SK-N-MC (cell line): ENCODE results near the gene DHX32.
A peak's percentile ranks its signal among the peaks of the same experiment; 100 is the strongest.

Source experiments
- DNase-seq: peaks from one replicate; pipeline ENCODE4 v3.0.0-alpha.2; 2011; ENCODE audit warnings: low read depth, low spot score
- H3K27ac ChIP-seq: fragments of 200-600 bp; sonication (generic); 2 replicates; pipeline ENCODE4 v1.5.1; 2016; ENCODE audit warnings: mixed run types
- H3K36me3 ChIP-seq: fragments of 200-600 bp; sonication (generic); 2 replicates; pipeline ENCODE4 v1.6.1; 2017; ENCODE audit warnings: antibody characterized with exemption, low read length, mixed read lengths; ENCODE audit not compliant: insufficient read depth
- H3K4me3 ChIP-seq: fragments of 200-600 bp; sonication (generic); 2 replicates; pipeline ENCODE4 v1.5.1; 2016
- H3K9ac ChIP-seq: fragments of 200-600 bp; sonication (generic); 2 replicates; pipeline ENCODE4 v1.8.0; 2017; ENCODE audit warnings: mixed run types, mixed read lengths; ENCODE audit not compliant: insufficient read length
- H3K9me3 ChIP-seq: fragments of 200-600 bp; sonication (generic); 2 replicates; pipeline ENCODE4 v1.6.1; 2017; ENCODE audit warnings: low read depth, mild to moderate bottlenecking, antibody characterized with exemption, low read length, moderate library complexity, mixed read lengths
- EZH2 ChIP-seq: fragments of 200-600 bp; sonication (generic); IDR thresholded peaks from one replicate; pipeline ENCODE4 v1.6.1; 2017; ENCODE audit warnings: antibody characterized with exemption
- FOXP2 ChIP-seq: optimal IDR thresholded peaks from 2 replicates; pipeline ENCODE3; 2011; ENCODE audit warnings: mild to moderate bottlenecking, moderate library complexity; ENCODE audit not compliant: insufficient read depth; ENCODE audit errors: extremely low read length, control extremely low read depth
- POLR2AphosphoS5 ChIP-seq: IDR thresholded peaks from 2 replicates; pipeline ENCODE4 v1.6.1; 2012; ENCODE audit warnings: mild to moderate bottlenecking, low read depth, low read length, borderline replicate concordance

Gene DHX32

GRCh38 chr10:125822878-125823662 is 58.0 kb downstream of the DHX32 start, which contains the start of the genes BCCIP and UROS:
TSS of gene BCCIP (plus strand) at chr10:125823546. CDS start at chr10:125823558, 12 bp downstream.
TSS of gene UROS (minus strand) at chr10:125823258. CDS start at chr10:125816499, 6,759 bp downstream.
- TF ChIP-seq EZH2 (no peak), FOXP2 (no peak), POLR2AphosphoS5 (peak; percentile 80; the same call in 1 of the 2 replicates)
- H3K36me3 ChIP-seq: peaks cover 22% of the 10 kb centered on the region

DNA sequence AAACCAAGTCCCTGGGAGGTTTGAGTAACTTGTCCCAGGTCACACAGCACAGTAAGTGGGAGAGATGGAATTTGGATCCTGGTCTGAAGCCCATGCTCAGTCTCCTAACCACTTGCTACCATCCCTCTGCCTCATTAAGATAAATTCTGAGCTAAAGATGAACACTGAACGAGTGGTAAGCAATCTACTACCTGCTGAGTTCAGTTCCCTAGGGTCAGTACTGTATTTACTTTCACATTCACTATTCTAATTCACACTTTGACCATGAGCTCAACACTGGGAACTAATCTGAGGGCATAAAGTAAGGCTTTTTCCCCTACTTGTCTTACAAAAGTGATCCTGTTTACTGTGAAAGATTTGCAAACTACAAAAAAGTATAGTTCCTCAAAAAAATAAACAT is 60.4 kb downstream of the DHX32 start:
- DNase-seq: no peak
- Histone ChIP-seq H3K9me3 (no peaks in the 10 kb centered on the region), H3K9ac (no peak overlapping the region), H3K4me3 (no peak overlapping the region), H3K27ac (no peak overlapping the region), H3K36me3 (peaks cover 4% of the 10 kb centered on the region; the same call in 1 of the 2 replicates)
- TF ChIP-seq POLR2AphosphoS5: no peak
- TF ChIP-seq FOXP2: no peak
- TF ChIP-seq EZH2: no peak

More at GRCh38 chr10:125822878-125823662, 58.0 kb downstream of the DHX32 start, which contains the start of the genes BCCIP and UROS:
- Histone ChIP-seq H3K9me3 (no peaks in the 10 kb centered on the region), H3K4me3 (peak within 1 kb of the TSS; percentile 89), H3K27ac (peak within 1 kb of the TSS; percentile 89), H3K9ac (peak within 1 kb of the TSS; percentile 91)
- peak; percentile 50 for DNase-seq

GRCh38 chr10:125817337-125817946 is 63.6 kb downstream of the DHX32 start:
- H3K9ac ChIP-seq: no peak overlapping the region
- DNase-seq: no peak
- H3K27ac ChIP-seq: no peak overlapping the region
- no peak overlapping the region for H3K4me3 ChIP-seq
- no peaks in the 10 kb centered on the region for H3K9me3 ChIP-seq
- no peaks in the 10 kb centered on the region for H3K36me3 ChIP-seq
- TF ChIP-seq POLR2AphosphoS5: no peak
- no peak for TF ChIP-seq FOXP2
- TF ChIP-seq EZH2: no peak

DNA sequence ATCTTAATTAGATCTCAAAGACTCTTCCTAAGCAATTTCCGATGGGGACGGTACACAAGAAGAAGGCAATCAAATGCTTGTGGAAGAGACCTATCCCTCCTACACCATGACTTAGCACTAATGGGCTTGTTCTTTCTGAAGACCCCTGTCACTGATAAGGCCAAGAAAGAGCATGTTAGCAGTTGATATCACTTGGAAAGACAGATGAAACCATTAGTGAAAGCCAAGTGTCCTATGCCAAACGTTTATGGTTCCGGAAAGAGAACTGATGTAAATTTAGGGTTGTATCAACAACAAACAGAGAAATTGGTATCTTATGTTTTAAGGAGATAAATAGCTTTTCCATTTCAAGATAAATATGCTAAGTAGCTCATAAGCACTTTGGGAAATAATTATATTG is 64.5 kb downstream of the DHX32 start:
- DNase-seq: no peak
- no peak for TF ChIP-seq FOXP2
- no peak for TF ChIP-seq EZH2
- TF ChIP-seq POLR2AphosphoS5: no peak
- Histone ChIP-seq H3K9ac (no peak overlapping the region), H3K9me3 (no peaks in the 10 kb centered on the region), H3K36me3 (no peaks in the 10 kb centered on the region), H3K27ac (no peak overlapping the region), H3K4me3 (no peak overlapping the region)

GRCh38 chr10:125815764-125816163 is 65.3 kb downstream of the DHX32 start:
- TF ChIP-seq FOXP2 (no peak), EZH2 (no peak), POLR2AphosphoS5 (no peak)
- Histone ChIP-seq H3K36me3 (no peaks in the 10 kb centered on the region), H3K9me3 (no peaks in the 10 kb centered on the region), H3K9ac (no peak overlapping the region), H3K4me3 (no peak overlapping the region), H3K27ac (no peak overlapping the region)
- DNase-seq: no peak

DNA sequence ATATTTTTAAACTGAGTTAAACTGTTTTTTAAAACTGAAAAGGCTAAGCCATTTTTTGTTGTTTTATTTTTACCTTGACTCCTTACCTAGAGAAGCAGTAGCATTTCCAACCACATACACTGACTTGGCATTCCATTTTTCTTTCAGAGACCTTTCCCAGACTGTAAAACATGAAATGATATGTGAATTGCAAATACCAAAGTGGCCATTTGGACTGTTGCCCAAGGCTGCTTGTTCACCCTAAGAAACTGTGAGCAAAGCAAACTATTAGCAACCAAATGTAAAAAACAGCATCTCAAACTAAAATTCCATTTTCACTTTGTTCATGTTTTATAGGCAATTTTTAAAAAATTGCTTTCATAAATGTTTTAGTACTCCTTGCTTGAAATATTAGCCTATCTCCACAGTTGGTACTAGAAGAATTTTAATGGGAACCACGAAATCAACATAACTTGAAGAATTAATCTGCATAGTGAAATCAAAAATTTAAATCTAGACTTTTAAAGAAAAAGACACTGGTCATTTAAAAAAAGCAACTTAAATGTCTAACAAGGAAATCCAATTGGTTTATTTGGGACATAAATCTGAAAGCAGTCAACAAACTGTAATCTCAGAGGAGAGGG is 68.9 kb downstream of the DHX32 start:
- no peak for DNase-seq
- H3K36me3 ChIP-seq: no peaks in the 10 kb centered on the region
- TF ChIP-seq POLR2AphosphoS5: no peak
- no peak overlapping the region for H3K4me3 ChIP-seq
- H3K9me3 ChIP-seq: no peaks in the 10 kb centered on the region
- H3K27ac ChIP-seq: no peak overlapping the region
- no peak overlapping the region for H3K9ac ChIP-seq

DNA sequence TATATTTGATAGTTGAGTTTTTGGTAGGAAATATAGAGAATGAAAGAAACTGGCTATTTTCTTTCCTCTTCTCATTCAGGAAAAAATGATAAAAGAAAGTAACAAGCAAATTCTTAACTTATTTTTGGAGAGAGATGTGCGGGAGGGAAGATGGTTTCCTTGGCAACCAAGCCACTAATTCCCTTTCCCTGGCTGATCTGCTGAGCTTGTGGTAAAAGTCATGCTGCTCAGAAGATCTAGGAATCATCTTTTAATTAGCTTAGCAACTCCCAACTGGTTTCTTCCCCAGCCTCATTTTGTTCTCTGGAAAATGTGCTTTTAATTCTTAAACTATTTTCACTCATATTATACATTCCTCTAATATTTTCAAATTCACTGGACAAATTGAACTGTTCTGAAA is 69.8 kb downstream of the DHX32 start:
- Histone ChIP-seq H3K9ac (no peak overlapping the region), H3K9me3 (no peaks in the 10 kb centered on the region)

DNA sequence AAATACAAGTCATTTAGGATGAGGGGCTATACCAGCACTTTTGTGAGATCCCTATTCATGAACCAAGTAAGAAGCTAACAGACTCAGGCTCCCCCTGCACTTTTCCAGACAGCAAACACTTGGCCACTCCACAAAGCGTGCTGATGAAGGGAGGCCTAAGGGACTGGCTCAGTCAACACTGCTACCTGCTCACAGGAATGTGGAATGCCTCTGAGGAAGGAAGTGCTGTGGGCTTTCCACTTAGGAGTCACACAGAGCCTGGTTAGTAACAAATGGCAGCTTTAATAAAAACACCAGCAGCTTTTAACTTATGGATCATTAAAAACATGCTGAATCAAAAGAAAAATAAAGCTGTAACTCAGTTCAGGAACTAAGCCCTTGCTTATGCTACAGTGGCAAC is 73.0 kb downstream of the DHX32 start:
- no peak for DNase-seq
- no peak for TF ChIP-seq FOXP2
- TF ChIP-seq EZH2: no peak
- TF ChIP-seq POLR2AphosphoS5: no peak
- H3K9ac ChIP-seq: no peak overlapping the region
- no peak overlapping the region for H3K4me3 ChIP-seq
- no peaks in the 10 kb centered on the region for H3K9me3 ChIP-seq
- no peaks in the 10 kb centered on the region for H3K36me3 ChIP-seq
- H3K27ac ChIP-seq: no peak overlapping the region

More for the DNA sequence above, 69.8 kb downstream of the DHX32 start:
- Histone ChIP-seq H3K27ac (no peak overlapping the region), H3K36me3 (no peaks in the 10 kb centered on the region), H3K4me3 (no peak overlapping the region)
- TF ChIP-seq EZH2: no peak
- TF ChIP-seq FOXP2: no peak
- no peak for TF ChIP-seq POLR2AphosphoS5
- no peak for DNase-seq
